ENCODE measurements around the gene MX2.

The MX2 gene

DNA sequence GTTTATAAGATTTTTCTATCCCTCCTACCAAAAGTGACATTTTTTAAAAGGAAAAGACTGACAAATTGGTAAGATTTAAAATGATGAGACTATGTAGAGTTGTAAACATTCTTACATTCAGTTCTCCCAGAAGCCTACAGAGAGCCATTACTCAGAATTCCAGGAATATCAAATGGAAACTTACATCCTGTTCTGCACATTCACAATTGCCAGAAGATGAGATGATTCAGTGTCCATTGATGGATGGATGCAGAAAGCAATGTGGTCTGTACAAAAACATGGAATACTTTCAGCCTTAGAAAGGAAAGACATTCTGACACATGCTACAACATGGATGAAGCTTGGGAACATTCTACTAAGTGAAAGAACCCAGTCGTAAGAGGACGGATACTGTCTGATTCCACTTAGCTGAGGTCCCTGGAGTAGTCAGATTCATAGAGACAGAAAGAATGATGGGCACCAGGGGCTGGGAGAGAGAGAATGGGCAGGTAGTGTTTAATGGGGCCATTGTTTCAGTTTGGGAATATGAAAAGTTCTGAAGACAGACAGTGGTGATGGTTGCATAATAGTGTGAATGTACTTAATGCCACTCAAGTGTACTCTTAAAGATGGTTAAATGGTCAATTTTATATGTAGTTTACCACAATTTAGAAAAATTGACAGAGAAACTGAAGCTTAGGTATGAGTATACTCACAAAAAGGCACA, 80.8 kb downstream of the MX2 start:
- Histone ChIP-seq H3K27me3 (no peaks in the 10 kb centered on the region; the same call in 1 of the 2 replicates), H3K27ac (no peak overlapping the region), H3K4me2 (no peak overlapping the region), H3K4me3 (no peak overlapping the region), H3K36me3 (peaks cover 53% of the 10 kb centered on the region), H3K4me1 (peaks cover 6% of the 10 kb centered on the region), H3K9ac (no peak overlapping the region), H3K9me3 (no peaks in the 10 kb centered on the region), H4K20me1 (no peaks in the 10 kb centered on the region)
- no peak for TF ChIP-seq Cebpa-rat (IDR thresholded peaks at IDR 0.05)

DNA sequence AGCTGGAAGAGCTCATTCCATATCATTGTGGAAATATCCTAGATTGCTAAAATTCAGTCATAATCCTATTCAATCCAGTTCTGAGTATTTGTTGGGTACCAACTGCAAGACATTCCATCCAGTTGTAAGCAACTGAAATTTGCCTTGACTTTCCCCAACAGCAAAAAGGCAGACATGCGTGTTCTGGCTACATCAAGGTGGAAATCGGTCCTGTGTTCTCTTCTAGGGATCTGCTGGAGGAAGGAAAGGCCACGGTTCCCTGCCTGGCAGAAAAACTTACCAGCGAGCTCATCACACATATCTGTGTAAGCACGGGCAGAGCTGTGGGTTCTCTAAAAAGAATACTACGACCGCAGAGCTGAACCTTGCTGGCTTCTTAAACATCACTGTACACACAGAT, 81.7 kb downstream of the MX2 start:
- Histone ChIP-seq H3K27ac (no peak overlapping the region), H3K9me3 (no peaks in the 10 kb centered on the region), H3K4me1 (peaks cover 6% of the 10 kb centered on the region), H3K27me3 (no peaks in the 10 kb centered on the region; the same call in 1 of the 2 replicates), H3K4me3 (no peak overlapping the region), H3K9ac (no peak overlapping the region), H3K36me3 (peaks cover 51% of the 10 kb centered on the region), H4K20me1 (no peaks in the 10 kb centered on the region), H3K4me2 (no peak overlapping the region)
- no peak for TF ChIP-seq Cebpa-rat (IDR thresholded peaks at IDR 0.05)

DNA sequence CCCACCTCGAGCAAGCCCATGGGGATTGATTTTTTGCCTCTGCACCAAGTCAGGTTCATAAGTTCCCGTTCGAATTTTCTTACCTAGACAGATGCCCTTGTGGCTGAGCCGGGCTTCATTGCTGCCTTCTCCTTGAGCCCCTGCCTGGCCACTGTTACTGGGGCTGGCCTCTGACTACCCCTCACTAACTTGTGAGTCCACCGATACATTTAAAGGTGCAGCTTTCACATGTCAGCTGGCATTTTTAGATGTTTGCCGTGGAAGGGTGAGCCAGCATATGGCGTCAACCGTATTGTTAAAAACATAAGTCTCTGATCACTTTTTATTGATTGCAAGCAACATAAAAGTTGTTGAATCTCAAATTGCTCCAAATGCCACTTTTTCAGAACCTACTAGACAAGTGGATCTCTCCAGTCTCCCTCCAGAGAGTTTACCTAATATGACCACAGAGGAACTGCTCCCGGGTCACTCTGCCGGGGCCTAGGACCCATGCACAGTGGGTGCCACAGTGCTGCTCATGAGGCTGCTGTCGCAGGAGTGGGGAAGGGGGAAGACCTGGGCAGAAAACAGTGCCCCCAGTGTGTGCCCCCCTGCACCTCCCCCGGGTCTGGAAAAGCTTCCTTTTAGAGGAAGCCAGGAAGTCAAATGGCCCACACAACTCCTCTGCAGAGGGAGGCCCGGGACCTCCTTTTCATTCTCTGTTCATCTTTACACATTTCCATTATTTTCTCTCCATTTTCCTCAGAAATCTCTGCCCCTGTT, 83.1 kb downstream of the MX2 start:
- H3K4me3 ChIP-seq = no peak overlapping the region
- no peaks in the 10 kb centered on the region for H4K20me1 ChIP-seq
- H3K9ac ChIP-seq = no peak overlapping the region
- no peak overlapping the region; the same call in 1 of the 2 replicates for H3K4me2 ChIP-seq
- no peaks in the 10 kb centered on the region for H3K9me3 ChIP-seq
- H3K27ac ChIP-seq = no peak overlapping the region
- H3K36me3 ChIP-seq = peaks cover 48% of the 10 kb centered on the region
- TF ChIP-seq Cebpa-rat (IDR thresholded peaks at IDR 0.05) = no peak
- no peaks in the 10 kb centered on the region; the same call in 1 of the 2 replicates for H3K27me3 ChIP-seq
- peaks cover 6% of the 10 kb centered on the region for H3K4me1 ChIP-seq

DNA sequence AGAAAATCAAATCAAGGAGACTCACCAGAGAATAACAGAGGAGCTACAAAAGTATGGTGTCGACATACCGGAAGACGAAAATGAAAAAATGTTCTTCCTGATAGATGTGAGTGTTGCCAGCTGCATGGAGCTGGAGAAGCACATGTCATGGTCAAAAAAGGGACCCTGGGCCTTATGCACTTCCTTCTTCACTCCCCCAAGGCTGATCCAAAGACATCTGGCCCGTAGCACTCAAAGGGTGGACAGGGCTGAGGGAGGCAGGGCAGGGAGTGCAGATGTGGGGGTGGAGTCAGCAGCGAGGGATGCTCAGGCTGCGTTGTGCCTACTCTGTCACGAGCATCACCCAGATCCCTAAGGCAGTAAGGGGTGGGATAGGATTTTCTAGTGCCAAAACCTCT, 83.6 kb downstream of the MX2 start:
- Histone ChIP-seq H3K4me2 (no peak overlapping the region), H3K9me3 (no peaks in the 10 kb centered on the region), H3K4me3 (no peak overlapping the region), H4K20me1 (no peaks in the 10 kb centered on the region), H3K4me1 (peaks cover 6% of the 10 kb centered on the region), H3K27me3 (no peaks in the 10 kb centered on the region; the same call in 1 of the 2 replicates), H3K9ac (no peak overlapping the region), H3K36me3 (peaks cover 42% of the 10 kb centered on the region), H3K27ac (no peak overlapping the region)
- no peak for TF ChIP-seq Cebpa-rat (IDR thresholded peaks at IDR 0.05)

DNA sequence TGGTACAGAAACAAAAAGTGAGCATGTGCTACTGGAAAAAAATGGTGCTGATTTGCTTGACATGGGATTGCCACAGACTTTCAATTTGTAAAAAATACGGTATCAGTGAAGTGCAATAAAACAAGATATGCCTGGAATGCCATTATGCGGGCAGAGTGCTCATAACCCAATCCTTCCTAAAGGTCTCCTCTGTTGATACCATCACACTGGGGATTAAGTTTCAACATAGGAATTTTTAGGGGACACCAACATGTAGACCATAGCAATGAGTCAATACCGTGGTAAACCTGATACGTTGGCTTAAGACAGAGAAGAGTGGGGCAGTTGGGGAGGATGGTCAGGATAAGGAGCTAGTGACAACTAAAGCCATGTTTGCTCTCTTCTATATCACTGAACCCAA, 84.8 kb downstream of the MX2 start:
- no peaks in the 10 kb centered on the region for H4K20me1 ChIP-seq
- H3K4me3 ChIP-seq = no peak overlapping the region
- no peaks in the 10 kb centered on the region for H3K9me3 ChIP-seq
- TF ChIP-seq Cebpa-rat (IDR thresholded peaks at IDR 0.05) = no peak
- H3K4me2 ChIP-seq = no peak overlapping the region
- no peak overlapping the region for H3K9ac ChIP-seq
- H3K27ac ChIP-seq = no peak overlapping the region
- no peaks in the 10 kb centered on the region; the same call in 1 of the 2 replicates for H3K27me3 ChIP-seq
- peaks cover 9% of the 10 kb centered on the region for H3K4me1 ChIP-seq
- H3K36me3 ChIP-seq = peaks cover 31% of the 10 kb centered on the region

DNA sequence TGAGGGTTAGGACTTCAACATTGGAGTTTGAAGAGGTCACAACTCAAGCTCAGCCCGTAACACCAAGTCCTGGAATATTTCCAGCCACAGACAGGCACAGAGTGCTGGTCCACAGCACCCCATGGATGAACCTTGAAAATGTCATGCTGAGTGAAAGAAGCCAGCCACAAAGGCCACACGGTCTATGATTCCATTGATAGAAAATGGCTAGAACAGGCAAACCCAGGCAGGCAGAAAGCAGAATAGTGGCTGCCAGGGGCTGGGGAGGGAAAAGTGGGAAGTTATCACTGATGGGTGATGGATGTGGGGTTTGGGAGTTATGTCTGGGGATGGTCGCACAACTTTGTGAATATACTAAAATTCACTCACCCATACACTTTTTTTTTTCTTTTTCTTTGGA, 85.5 kb downstream of the MX2 start:
- no peaks in the 10 kb centered on the region for H4K20me1 ChIP-seq
- H3K27me3 ChIP-seq = no peaks in the 10 kb centered on the region; the same call in 1 of the 2 replicates
- no peak overlapping the region for H3K4me2 ChIP-seq
- TF ChIP-seq Cebpa-rat (IDR thresholded peaks at IDR 0.05) = no peak
- no peak overlapping the region for H3K9ac ChIP-seq
- no peaks in the 10 kb centered on the region for H3K9me3 ChIP-seq
- no peak overlapping the region for H3K27ac ChIP-seq
- peaks cover 27% of the 10 kb centered on the region for H3K36me3 ChIP-seq
- H3K4me3 ChIP-seq = no peak overlapping the region
- H3K4me1 ChIP-seq = peaks cover 16% of the 10 kb centered on the region

DNA sequence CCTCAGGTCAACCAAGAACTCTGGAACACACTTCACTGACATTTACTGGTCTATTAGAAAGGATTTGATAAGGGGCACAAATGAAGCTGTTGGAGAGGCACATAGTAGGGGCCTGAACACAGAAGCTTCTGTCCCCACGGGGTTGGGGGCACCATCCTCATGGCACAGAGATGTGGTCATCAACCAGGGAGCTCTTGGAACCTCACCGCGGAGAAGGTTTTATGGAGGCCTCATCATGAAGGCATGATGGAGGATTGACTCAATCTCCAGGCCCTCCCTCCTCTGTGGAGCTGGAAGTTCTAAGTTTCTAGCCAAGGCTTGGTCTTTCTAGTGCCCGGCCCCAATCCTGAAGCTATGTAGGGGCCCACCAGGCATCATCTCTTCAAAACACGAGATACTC, 87.8 kb downstream of the MX2 start:
- H4K20me1 ChIP-seq = no peaks in the 10 kb centered on the region

DNA sequence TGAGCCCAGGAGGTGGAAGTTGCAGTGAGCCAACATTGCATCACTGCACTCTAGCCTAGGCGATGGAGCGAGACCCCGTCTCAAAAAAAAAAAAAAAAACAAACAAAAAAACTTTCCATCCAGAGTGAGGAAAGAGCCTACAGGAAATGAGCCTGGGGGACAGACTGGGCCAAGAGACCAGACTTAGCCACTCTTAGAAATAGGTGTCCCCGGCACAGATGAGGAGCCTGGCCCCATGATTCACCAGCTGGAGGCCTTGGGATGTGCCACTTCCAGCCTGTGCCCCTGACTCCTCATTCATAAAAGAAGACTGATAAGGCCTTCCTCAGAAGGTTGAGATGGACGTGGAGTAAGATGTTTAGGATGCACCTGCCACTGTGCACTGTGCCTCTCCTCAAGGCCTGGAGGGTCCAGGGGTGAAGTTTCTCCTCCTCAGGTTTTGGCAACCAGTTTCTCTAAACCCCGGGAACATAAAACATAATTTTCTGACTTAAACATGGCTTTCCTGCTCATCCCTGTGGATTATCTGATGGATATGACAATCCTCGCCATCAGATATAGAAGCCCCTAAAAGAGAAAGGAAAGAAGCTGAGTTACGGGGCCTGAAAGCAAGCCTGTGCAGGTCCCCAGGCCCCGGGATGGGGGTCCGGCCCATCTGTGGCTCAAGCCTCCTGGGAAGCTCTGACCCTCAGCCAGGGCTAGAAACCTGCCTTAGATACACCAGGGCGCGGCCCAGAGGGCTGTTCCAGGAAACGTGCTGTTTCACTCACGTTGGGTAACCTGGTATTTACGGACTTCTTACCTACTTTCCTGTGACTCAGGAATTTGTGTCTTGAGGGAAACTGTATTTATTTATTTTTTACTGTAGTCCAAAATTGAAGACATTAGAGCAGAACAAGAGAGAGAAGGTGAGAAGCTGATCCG, 90.2 kb downstream of the MX2 start:
- no peak overlapping the region for H3K4me2 ChIP-seq

More for the DNA sequence above, 87.8 kb downstream of the MX2 start:
- H3K36me3 ChIP-seq = peaks cover 19% of the 10 kb centered on the region; the same call in 1 of the 2 replicates
- H3K9ac ChIP-seq = no peak overlapping the region
- no peaks in the 10 kb centered on the region; the same call in 1 of the 2 replicates for H3K27me3 ChIP-seq
- H3K27ac ChIP-seq = no peak overlapping the region
- H3K4me3 ChIP-seq = no peak overlapping the region
- no peaks in the 10 kb centered on the region for H3K9me3 ChIP-seq
- no peak overlapping the region for H3K4me2 ChIP-seq
- peaks cover 19% of the 10 kb centered on the region for H3K4me1 ChIP-seq
- TF ChIP-seq Cebpa-rat (IDR thresholded peaks at IDR 0.05) = no peak

DNA sequence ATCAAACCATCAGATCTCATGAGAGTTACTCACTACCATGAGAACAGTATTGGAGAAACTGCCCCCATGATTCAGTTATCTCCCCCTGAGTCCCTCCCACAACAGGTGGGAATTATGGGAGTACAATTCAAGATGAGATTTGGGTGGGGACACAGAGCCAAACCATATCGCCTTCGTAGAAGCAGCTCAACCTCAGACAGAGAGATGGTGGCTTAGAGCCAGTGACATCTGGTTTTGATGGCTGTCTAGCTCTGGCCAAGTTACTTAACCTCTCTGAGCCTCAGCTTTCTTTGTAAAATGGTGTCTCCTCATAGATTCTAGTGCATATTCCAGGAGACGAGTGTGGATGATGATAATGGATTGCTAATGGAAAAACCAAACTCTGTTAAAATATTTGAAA, 91.4 kb downstream of the MX2 start:
- TF ChIP-seq Cebpa-rat (IDR thresholded peaks at IDR 0.05) = no peak
- H4K20me1 ChIP-seq = no peaks in the 10 kb centered on the region

More for the DNA sequence above, 90.2 kb downstream of the MX2 start:
- Histone ChIP-seq H3K4me1 (peaks cover 16% of the 10 kb centered on the region; the same call in 1 of the 2 replicates), H3K27ac (no peak overlapping the region), H3K27me3 (no peaks in the 10 kb centered on the region; the same call in 1 of the 2 replicates), H3K9ac (no peak overlapping the region), H4K20me1 (no peaks in the 10 kb centered on the region), H3K4me3 (no peak overlapping the region), H3K9me3 (no peaks in the 10 kb centered on the region), H3K36me3 (peaks cover 6% of the 10 kb centered on the region; the same call in 1 of the 2 replicates)
- no peak for TF ChIP-seq Cebpa-rat (IDR thresholded peaks at IDR 0.05)

More for the DNA sequence above, 91.4 kb downstream of the MX2 start:
- H3K27me3 ChIP-seq = no peaks in the 10 kb centered on the region
- H3K9me3 ChIP-seq = no peaks in the 10 kb centered on the region
- no peak overlapping the region for H3K27ac ChIP-seq
- H3K4me2 ChIP-seq = no peak overlapping the region
- H3K36me3 ChIP-seq = no peaks in the 10 kb centered on the region
- peaks cover 16% of the 10 kb centered on the region; the same call in 1 of the 2 replicates for H3K4me1 ChIP-seq
- H3K9ac ChIP-seq = no peak overlapping the region
- H3K4me3 ChIP-seq = no peak overlapping the region
